ENCODE measurements around the gene CELSR2. TPM values are rescaled to one million over a fixed set of nuclear protein-coding genes. Genes with fewer than 3 reads are reported as not detected.

CELSR2 gene
- polyA plus RNA-seq, 1 donor (not counting 4 experiments of a cell fraction or from before 2014, with no cell fraction given) = 7.3 TPM

DNA sequence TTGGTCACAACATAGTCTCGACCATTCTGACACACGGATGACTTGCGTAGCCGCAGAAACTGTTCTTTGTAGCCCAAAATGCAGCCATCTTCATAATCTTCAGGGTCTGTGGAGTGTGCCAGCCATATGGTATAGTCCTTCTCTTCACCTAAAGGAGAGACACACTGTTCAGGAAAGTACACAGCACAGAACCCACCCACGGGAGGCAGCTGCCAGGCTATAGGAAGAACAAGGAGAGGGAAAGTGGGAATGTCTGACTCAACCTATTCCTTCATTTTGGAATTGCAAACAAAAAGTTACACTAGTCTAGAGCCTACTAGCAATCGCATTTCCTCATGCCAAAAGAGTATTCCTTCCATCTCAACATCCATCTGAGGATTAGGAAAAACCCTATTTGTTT lies 73.6 kb downstream of the CELSR2 start:
- Histone ChIP-seq H3K27ac (ENCODE audit: control insufficient read depth, insufficient read depth, low read length) (no peak overlapping the region), H3K9me1 (ENCODE audit: control insufficient read depth, extremely low read depth, insufficient read depth, low read length) (no peaks in the 10 kb centered on the region), H3K4me1 (ENCODE audit: control insufficient read depth, extremely low read depth, insufficient read depth, low read length) (no peaks in the 10 kb centered on the region), H3K79me2 (ENCODE audit: control insufficient read depth, insufficient read depth, low read length) (no peaks in the 10 kb centered on the region), H3K27me3 (ENCODE audit: control insufficient read depth, extremely low read depth, insufficient read depth, low read length) (no peaks in the 10 kb centered on the region), H4K20me1 (ENCODE audit: control insufficient read depth, extremely low read depth, insufficient read depth, low read length) (no peaks in the 10 kb centered on the region), H2AFZ (ENCODE audit: control insufficient read depth, low read length) (no peak overlapping the region), H3K36me3 (ENCODE audit: control insufficient read depth in 2 of 2, extremely low read depth in 1 of 2, insufficient read depth in 2 of 2, low read length in 2 of 2) (no peaks in the 10 kb centered on the region), H3K4me3 (ENCODE audit: control insufficient read depth in 2 of 3, extremely low read depth in 1 of 3, insufficient read depth in 2 of 3, low read depth in 1 of 3, low read length in 3 of 3) (no peak overlapping the region), H3K9me3 (ENCODE audit: control insufficient read depth, low read depth, low read length) (no peaks in the 10 kb centered on the region), H3K9ac (ENCODE audit: control insufficient read depth, extremely low read depth, insufficient read depth, low read length) (no peak overlapping the region), H3K4me2 (ENCODE audit: control insufficient read depth, extremely low read depth, insufficient read depth, low read depth, low read length) (no peak overlapping the region)
- FAIRE-seq (no peak), DNase-seq (ENCODE audit: low read depth, low spot score) (no peak)
- dilution Hi-C loops (cut with MboI; ENCODE audit: extremely low pct_ligation_motif_present, low sequenced_read_pairs) = no loop called here
- TF ChIP-seq, protein P1, sequence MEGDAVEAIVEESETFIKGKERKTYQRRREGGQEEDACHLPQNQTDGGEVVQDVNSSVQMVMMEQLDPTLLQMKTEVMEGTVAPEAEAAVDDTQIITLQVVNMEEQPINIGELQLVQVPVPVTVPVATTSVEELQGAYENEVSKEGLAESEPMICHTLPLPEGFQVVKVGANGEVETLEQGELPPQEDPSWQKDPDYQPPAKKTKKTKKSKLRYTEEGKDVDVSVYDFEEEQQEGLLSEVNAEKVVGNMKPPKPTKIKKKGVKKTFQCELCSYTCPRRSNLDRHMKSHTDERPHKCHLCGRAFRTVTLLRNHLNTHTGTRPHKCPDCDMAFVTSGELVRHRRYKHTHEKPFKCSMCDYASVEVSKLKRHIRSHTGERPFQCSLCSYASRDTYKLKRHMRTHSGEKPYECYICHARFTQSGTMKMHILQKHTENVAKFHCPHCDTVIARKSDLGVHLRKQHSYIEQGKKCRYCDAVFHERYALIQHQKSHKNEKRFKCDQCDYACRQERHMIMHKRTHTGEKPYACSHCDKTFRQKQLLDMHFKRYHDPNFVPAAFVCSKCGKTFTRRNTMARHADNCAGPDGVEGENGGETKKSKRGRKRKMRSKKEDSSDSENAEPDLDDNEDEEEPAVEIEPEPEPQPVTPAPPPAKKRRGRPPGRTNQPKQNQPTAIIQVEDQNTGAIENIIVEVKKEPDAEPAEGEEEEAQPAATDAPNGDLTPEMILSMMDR (optimal IDR thresholded peaks at IDR 0.05 in 1 of 3, IDR thresholded peaks at IDR 0.05 in 1 of 3, conservative IDR thresholded peaks at IDR 0.05 in 1 of 3; ENCODE audit: extremely low read depth in 1 of 3, insufficient read depth in 2 of 3, low read length in 3 of 3) = no peak
- no peak for TF ChIP-seq EZH2 (IDR thresholded peaks at IDR 0.05; ENCODE audit: low read length)

Other genes with a start within 250 kb of the CELSR2 start
- 32.8 to 54.7 TPM (median 54.2 TPM) in 3 replicates for gene WDR47, start 207.4 kb upstream of the CELSR2 start, polyA plus RNA-seq
- 73.6 to 151 TPM (median 89.7 TPM) in 3 replicates for gene TAF13, start 173.5 kb upstream of the CELSR2 start, polyA plus RNA-seq
- gene TMEM167B, start 158.8 kb upstream of the CELSR2 start, polyA plus RNA-seq = 13.6 to 15.9 TPM (median 15.7 TPM) in 3 replicates
- 0.21 to 0.36 TPM (median 0.24 TPM) in 3 replicates for gene ELAPOR1, start 135.4 kb upstream of the CELSR2 start, polyA plus RNA-seq
- 198 to 233 TPM (median 203 TPM) in 3 replicates for gene SARS1, start 35.6 kb upstream of the CELSR2 start, polyA plus RNA-seq
- 2.9 to 10.2 TPM (median 9.4 TPM) in 3 replicates for gene PSRC1, start 33.6 kb downstream of the CELSR2 start, polyA plus RNA-seq
- 0.68 to 1.1 TPM (median 0.85 TPM) in 3 replicates for gene MYBPHL, start 57.5 kb downstream of the CELSR2 start, polyA plus RNA-seq
- gene SORT1, start 148.4 kb downstream of the CELSR2 start, polyA plus RNA-seq = 1.3 to 2.8 TPM (median 1.6 TPM) in 3 replicates
- gene PSMA5, start 176.9 kb downstream of the CELSR2 start, polyA plus RNA-seq = 111 to 150 TPM (median 131 TPM) in 3 replicates
- gene SYPL2, start 217.0 kb downstream of the CELSR2 start, polyA plus RNA-seq = not detected in 3 replicates
- gene ATXN7L2, start 234.4 kb downstream of the CELSR2 start, polyA plus RNA-seq = 1.2 to 2.0 TPM (median 1.5 TPM) in 3 replicates
- 4.9 to 7.6 TPM (median 5.0 TPM) in 3 replicates for gene CYB561D1, start 244.6 kb downstream of the CELSR2 start, polyA plus RNA-seq

Data from keratinocyte (primary cell).